MM.1S (cell line): ENCODE data around the gene SRGAP2B.
"Not testable (repeated sequence)": the region's sequence is repeated elsewhere in the genome, so short reads cannot be mapped to it uniquely, and the experiment has no call there.

Experiments
- CTCF ChIP-seq: fragments of 300-600 bp; sonication (generic); IDR thresholded peaks from 2 replicates; pipeline ENCODE4 v1.5.1; 2016; ENCODE audit warnings: antibody characterized with exemption, low read length, mixed read lengths
- EZH2 ChIP-seq: fragments of 300-600 bp; sonication (generic); optimal IDR thresholded peaks from 2 replicates; pipeline ENCODE3; 2017; ENCODE audit warnings: low read depth, mild to moderate bottlenecking, antibody characterized with exemption, low read length, mixed read lengths
- EZH2phosphoT487 ChIP-seq: fragments of 300-600 bp; sonication (generic); IDR thresholded peaks from 2 replicates; pipeline ENCODE4 v1.6.1; 2018; ENCODE audit warnings: antibody characterized with exemption, low read length

DNA sequence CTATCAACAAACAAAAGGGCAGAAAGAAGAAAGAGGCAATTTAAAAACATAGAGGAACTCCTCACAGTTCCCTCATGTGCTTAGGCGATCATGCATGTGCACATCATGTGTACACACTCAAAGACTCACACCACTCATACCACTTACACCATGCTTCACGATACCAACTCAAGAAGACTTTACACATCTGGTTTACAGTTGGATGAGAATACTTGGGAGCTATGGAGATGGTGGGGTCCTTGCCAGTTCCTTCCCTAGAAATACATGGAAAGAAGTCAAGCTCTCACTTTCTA is 96.2 kb downstream of the SRGAP2B start:
- not testable (repeated sequence) for TF ChIP-seq CTCF, EZH2, EZH2phosphoT487
